GM19395 (cell line): ENCODE measurements around the gene OR4E2.
"Not testable (repeated sequence)": the region's sequence is repeated elsewhere in the genome, so short reads cannot be mapped to it uniquely, and the experiment has no call there.

Experiments used
- ATAC-seq: cut with Tn5 transposase; IDR thresholded peaks from one replicate; pipeline ENCODE4 v1.9.1; 2021; ENCODE audit warnings: mild to moderate bottlenecking, moderate library complexity; ENCODE audit not compliant: unreplicated experiment

OR4E2 gene

DNA sequence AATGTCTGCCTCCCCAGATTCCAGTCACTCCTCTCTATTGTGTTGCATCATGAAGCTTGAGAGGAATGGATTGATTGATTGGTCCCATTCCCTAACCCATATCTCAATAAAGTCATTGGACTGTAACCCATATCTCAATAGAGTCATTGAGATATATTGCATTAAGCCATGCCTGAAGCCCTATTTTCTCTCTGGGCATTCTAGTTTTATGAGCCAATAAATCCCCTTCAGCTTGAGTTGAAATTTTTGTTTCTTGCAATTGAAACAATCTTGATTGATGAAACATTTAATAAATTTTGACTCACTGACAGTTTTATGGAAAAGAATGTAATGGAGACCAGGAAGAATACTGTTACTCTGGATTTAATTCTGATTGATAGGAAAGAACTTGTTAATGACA, 40.8 kb downstream of the OR4E2 start:
- ATAC-seq: no peak

DNA sequence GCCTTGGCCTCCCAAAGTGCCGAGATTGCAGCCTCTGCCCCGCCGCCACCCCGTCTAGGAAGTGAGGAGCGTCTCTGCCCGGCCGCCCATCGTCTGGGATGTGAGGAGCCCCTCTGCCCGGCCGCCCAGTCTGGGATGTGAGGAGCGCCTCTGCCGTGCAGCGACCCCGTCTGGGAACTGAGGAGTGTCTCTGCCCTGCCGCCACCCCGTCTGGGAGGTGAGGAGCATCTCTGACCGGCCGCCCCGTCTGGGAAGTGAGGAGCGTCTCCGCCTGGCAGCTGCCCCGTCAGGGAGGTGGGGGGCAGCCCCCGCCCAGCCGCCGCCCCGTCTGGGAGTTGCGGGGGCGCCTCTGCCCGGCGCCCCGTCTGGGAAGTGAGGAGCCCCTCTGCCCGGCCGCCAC, 44.0 kb downstream of the OR4E2 start:
- not testable (repeated sequence) for ATAC-seq

DNA sequence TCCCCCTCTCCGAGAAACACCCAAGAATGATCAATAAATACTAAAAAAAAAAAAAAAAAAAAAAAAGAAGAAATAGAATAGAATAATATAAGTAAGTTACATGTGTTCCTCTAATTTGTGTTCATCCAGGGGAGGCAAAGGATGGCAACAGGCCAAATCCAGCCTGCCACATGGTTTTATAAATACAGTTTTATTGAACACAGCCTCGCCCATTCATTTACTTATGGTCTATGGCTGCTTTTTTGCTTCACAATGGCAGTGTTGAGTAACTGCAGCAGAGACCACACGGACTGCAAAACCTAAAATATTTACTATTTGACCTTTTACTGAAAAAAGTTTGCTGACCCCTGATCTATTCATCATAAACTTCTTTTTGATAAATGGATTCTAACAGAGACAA, 44.9 kb downstream of the OR4E2 start:
- not testable (repeated sequence) for ATAC-seq

DNA sequence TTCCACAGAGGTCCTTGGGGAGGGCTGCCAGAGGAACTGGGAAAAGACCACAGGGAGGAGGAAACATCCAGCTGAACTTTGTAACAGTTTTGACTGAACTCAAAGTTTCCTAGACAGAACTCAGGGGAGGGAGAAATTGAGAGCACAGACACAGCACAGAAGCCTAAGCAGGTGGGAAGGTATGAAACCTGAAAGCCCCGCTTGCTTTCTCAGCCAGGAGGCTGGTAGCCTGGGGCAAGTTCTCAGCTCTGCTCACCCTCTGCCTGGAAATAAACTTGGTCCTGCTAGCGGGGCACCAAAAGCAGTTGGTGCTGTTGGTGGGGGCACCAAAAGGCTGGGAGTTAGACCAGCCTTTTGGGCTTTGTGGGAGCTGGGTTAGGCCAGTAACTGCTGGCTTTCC, 45.9 kb downstream of the OR4E2 start:
- no peak for ATAC-seq

DNA sequence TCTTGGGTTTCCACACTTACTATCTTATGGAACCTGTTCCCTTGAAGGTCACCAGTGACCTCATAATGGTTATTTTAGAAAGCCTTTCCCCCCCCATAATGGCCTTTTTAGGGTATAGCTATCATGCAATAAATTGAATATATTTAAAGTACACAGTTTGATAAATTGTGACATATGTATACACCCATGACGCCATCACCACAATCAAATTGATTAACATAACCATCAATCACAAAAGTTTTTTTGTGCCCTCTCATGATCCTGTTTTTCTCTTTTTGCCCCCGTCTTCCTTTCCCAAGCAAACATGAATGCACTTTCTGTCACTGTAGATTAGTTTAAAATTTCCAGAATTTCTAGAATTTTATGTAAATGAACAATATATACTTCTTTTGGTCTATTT, 48.7 kb downstream of the OR4E2 start:
- no peak for ATAC-seq

DNA sequence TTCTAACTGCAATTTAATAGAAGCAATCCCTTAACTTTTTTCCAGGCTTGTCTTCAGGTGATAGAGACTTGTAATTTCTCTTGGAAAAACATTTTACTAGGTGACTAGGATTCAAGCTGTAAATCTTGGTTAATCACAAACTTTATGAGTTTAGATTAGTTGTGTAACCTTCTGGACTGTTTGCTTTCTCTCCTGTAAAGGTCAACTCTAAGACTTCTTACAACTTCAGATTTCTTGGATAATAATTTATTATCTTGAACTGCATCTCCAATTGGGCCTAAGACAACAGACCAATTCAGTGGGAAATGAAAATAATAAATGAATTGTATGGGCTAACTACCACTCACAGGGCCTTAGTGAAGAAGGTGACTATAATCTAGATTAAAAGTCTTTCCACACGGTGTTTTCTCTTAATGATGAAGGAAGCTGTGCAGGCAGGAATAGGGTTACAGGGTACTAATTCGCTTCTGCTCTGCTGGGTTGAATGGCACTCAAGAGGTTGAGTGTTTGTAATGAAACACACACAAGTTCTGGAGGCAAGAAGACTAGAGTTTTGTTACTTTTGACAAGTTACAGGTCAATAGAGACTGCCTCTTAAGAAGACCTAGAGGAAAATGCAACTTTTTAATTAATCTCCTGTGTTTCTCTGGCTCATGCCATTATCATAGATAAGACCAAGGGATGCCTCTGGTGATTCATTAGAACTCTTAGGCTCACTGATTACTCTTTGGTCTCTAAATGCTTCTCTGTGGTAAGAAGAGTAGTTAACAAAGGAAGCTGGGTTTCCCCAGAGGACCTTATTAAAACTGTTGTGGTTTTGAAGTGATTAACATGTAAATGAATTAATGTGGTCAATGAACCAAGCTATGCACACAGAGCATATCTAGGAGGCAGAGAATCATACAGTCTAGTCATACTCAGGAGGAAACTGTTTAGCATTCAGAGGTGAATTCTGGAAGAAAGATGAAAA, 50.0 kb downstream of the OR4E2 start:
- no peak for ATAC-seq

DNA sequence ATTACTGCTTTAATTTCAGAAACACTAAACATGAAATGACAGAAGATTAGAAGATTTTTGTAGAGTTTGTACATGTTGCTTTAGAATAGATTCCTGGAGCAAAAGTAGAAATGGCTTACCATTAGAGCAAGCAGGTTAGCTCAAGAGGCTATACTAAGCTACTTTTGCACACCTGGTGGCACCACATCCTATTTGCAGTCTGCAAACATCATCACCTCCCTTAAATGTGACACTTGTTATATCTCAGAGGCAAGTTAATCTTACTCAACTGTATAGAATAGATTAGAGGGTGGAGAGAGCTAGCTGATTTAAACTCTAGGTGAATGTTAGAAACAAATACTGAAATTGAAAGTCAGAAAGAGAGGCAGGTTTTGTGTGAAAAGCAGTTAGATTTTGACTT, 50.7 kb downstream of the OR4E2 start:
- no peak for ATAC-seq

DNA sequence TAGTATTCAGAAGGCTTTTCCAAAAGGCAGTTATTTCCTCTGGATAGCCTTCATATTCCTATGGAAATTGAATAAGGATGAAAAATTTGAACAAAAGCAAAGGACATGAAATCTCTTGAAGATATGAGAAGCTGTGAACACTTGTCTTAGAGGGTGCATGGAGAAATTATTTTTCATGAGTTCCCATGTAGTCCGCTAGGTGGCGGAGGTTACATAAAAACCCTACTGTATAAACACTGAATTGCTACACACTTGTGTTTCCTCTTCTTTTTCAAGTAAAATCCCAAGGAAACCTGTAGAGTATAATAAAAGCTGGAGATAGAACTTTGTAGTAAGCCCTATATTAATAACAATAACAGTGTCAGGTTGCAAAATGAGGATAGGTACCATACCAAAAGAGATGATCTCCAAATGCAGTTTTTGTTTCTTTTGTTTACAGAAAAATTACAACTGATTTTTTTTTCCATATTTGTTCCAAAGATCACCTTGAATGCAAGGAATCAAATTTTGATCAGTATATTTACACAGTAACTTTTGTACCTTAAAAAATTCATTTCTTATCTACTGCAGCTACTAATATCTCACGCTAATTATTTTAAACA, 57.8 kb downstream of the OR4E2 start:
- ATAC-seq: no peak

DNA sequence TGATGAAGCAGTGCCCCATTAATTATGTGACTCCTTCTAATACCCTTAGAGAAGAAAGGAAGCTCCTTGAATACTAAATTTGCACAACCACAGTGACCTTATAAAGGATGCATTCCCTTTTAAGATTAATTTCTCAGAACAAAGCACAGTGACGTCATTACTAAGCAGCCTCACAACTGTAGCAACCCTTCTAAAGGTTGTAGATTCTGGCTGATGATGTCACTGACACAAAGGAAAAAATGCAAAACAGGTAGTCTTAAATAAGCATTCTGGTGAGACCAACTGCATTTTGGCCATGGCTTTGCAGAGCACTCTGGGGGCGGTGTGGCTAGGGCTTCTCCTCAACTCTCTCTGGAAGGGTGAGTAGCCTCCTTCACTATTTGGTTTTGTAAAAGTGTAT, 58.4 kb downstream of the OR4E2 start:
- ATAC-seq: no peak

DNA sequence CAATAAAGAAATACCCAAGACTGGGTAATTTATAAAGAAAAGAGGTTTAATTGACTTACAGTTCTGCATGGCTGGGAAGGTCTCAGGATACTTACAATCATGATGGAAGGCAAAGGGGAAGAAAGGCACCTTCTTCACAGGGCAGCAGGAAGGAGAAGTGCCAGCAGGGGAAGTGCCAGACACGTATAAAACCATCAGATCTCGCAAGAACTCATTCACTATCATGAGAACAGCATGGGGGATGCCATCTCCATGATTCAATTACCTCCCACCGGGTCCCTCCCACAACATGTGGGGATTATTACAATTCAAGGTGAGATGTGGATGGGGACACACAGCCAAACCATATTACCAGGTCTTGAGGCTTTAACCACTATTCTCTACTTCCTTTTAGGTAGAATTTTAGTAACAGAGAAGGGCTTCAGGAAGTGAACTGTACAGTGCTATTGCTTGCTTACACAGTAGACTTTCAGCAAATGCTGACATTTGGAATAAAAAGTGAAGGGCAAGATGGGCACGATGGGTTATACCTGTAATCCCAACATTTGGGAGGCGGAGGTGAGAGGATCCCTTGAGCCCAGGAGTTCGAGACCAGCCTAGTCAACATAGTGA, 60.8 kb downstream of the OR4E2 start:
- ATAC-seq: no peak
